Transverse colon (tissue), 3 donors: ENCODE measurements around the gene IDI1.

ENCODE experiments used
- POLR2A ChIP-seq: fragments of 450-650 bp; IDR thresholded peaks from one replicate; pipeline ENCODE4 v1.6.1; 2016; ENCODE audit warnings: antibody characterized with exemption, mild to moderate bottlenecking, moderate library complexity
- TF ChIP-seq, protein P1 (sequence below), 5 experiments: fragments of 200-600 bp in 3 of 5; fragments of 450-650 bp in 2 of 5; sonication (generic) in 3 of 5; IDR thresholded peaks; 1 replicate in 2 of 5; 2 replicates in 3 of 5; pipeline ENCODE4 v1.5.1; 2016 to 2017; ENCODE audit warnings: antibody characterized with exemption in 5 of 5, inconsistent platforms in 3 of 5, mild to moderate bottlenecking in 2 of 5, moderate library complexity in 1 of 5

- TF ChIP-seq, protein P1, sequence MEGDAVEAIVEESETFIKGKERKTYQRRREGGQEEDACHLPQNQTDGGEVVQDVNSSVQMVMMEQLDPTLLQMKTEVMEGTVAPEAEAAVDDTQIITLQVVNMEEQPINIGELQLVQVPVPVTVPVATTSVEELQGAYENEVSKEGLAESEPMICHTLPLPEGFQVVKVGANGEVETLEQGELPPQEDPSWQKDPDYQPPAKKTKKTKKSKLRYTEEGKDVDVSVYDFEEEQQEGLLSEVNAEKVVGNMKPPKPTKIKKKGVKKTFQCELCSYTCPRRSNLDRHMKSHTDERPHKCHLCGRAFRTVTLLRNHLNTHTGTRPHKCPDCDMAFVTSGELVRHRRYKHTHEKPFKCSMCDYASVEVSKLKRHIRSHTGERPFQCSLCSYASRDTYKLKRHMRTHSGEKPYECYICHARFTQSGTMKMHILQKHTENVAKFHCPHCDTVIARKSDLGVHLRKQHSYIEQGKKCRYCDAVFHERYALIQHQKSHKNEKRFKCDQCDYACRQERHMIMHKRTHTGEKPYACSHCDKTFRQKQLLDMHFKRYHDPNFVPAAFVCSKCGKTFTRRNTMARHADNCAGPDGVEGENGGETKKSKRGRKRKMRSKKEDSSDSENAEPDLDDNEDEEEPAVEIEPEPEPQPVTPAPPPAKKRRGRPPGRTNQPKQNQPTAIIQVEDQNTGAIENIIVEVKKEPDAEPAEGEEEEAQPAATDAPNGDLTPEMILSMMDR (IDR thresholded peaks at IDR 0.05): no peak
- no peak for TF ChIP-seq POLR2A
These were observed 51.5 kb downstream of the IDI1 start for GRCh38 chr10:997266-998022.
